Stimulated activated CD4-positive, alpha-beta T cell treated with anti-CD3 and anti-CD28 coated beads, Interleukin-4, amount 100 ng/mL, for 4 hours (primary cell): Measurements from ENCODE around the gene SGK2.

Experiments used
- DNase-seq, 2 experiments: peaks; one replicate each; pipeline ENCODE4 v3.0.0-alpha.2; 2020

The SGK2 gene

GRCh38 chr20:43631598-43631997 is 72.8 kb downstream of the SGK2 start:
- DNase-seq = no peak
